B cell (primary cell): ENCODE data around the gene SLC25A20.

Source experiments
- EZH2 ChIP-seq: IDR thresholded peaks from 2 replicates; pipeline ENCODE4 v1.6.1; 2012; ENCODE audit warnings: borderline replicate concordance, low read depth, mild to moderate bottlenecking, moderate library complexity, low read length; ENCODE audit not compliant: insufficient read depth, poor library complexity, severe bottlenecking
- TF ChIP-seq, protein P1 (sequence below): fragments of 200-600 bp; IDR thresholded peaks from one replicate; pipeline ENCODE4 v1.8.0; 2022; ENCODE audit warnings: antibody characterized with exemption, mild to moderate bottlenecking

DNA sequence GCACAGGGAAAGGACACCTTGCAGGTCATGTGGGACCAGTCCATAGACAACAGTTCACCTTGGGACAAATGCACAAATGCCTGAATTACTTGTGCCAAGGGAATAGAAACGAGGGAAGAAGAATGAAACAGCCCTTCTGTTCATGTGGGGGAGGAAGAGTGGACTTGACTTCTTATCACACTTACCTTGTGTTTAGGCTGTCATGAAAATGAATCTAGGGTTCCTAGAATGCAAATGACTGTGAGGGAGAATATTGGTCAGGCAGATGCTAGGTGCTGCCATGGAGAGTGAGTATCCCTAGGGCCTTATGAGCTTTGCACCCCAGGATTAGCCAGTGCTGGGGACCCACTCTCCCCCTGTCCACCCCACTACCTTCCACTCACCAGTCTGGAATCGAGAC lies 40.0 kb downstream of the SLC25A20 start:
- TF ChIP-seq, protein P1, sequence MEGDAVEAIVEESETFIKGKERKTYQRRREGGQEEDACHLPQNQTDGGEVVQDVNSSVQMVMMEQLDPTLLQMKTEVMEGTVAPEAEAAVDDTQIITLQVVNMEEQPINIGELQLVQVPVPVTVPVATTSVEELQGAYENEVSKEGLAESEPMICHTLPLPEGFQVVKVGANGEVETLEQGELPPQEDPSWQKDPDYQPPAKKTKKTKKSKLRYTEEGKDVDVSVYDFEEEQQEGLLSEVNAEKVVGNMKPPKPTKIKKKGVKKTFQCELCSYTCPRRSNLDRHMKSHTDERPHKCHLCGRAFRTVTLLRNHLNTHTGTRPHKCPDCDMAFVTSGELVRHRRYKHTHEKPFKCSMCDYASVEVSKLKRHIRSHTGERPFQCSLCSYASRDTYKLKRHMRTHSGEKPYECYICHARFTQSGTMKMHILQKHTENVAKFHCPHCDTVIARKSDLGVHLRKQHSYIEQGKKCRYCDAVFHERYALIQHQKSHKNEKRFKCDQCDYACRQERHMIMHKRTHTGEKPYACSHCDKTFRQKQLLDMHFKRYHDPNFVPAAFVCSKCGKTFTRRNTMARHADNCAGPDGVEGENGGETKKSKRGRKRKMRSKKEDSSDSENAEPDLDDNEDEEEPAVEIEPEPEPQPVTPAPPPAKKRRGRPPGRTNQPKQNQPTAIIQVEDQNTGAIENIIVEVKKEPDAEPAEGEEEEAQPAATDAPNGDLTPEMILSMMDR, result no peak
- no peak for TF ChIP-seq EZH2
